ENCODE data around the gene SLC25A14. TPM values are rescaled to one million over a fixed set of nuclear protein-coding genes. Genes with fewer than 3 reads are reported as not detected.
"Not testable (repeated sequence)": the region's sequence is repeated elsewhere in the genome, so short reads cannot be mapped to it uniquely, and the experiment has no call there.

SLC25A14 gene
- total and polyA plus RNA-seq, 9 donors: 6.8 to 16.3 (median 12.1) TPM

DNA sequence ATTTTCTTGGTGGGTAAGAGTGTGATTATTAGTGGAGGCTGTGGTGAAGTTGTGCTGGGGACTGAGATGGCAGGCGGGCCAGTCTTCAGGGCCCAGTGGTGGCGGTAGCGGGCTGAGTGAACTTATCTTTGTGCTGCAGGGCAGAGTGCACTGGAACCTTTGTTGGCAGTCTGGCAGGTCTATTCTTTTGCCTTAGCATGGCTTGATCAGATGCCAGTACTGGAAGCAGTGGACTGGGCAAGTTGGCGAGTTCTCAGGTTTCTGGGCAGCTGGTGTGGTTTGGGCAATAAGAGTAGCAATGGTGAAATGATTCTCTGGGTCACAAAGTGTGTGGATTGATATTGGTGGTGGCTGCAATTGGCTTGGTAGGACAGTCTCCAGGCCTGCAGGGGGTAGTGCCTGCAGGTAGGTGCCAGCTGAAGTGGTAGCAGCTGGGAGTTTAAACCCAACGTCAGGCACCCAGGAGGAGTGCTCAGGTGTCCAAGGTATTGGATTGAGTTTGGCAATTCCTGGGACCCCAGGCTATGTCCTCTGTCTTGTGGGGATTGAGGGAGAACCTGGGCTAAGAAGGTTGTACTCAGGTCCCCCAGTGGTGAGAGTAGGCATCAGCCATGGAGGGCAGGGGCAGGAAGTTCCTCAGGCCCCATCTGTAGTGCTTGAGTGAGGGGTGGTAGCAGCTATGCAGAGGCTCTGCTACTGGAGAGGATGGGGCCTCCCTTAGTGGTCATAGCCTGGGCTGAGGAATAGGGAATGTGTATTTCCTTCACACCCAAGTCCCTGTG is 34.9 kb upstream of the SLC25A14 start:
- TF ChIP-seq EP300 (IDR thresholded peaks at IDR 0.05) (no peak), POLR2A (IDR thresholded peaks at IDR 0.05) (no peak)
- TF ChIP-seq, protein P1, sequence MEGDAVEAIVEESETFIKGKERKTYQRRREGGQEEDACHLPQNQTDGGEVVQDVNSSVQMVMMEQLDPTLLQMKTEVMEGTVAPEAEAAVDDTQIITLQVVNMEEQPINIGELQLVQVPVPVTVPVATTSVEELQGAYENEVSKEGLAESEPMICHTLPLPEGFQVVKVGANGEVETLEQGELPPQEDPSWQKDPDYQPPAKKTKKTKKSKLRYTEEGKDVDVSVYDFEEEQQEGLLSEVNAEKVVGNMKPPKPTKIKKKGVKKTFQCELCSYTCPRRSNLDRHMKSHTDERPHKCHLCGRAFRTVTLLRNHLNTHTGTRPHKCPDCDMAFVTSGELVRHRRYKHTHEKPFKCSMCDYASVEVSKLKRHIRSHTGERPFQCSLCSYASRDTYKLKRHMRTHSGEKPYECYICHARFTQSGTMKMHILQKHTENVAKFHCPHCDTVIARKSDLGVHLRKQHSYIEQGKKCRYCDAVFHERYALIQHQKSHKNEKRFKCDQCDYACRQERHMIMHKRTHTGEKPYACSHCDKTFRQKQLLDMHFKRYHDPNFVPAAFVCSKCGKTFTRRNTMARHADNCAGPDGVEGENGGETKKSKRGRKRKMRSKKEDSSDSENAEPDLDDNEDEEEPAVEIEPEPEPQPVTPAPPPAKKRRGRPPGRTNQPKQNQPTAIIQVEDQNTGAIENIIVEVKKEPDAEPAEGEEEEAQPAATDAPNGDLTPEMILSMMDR (IDR thresholded peaks at IDR 0.05): no peak
- Histone ChIP-seq H3K27me3 (no peaks in the 10 kb centered on the region), H3K27ac (no peak overlapping the region), H3K4me3 (no peak overlapping the region), H3K9me3 (no peaks in the 10 kb centered on the region), H3K4me1 (ENCODE audit: insufficient read depth) (no peaks in the 10 kb centered on the region), H3K36me3 (no peaks in the 10 kb centered on the region)
- intact Hi-C loops (cut with DNase I): no loop called here
- DNase-seq: no peak
- WGBS, 3 donors: 72 to 86% (median 82%) methylated on average over 5 of the region's 5 CpGs

DNA sequence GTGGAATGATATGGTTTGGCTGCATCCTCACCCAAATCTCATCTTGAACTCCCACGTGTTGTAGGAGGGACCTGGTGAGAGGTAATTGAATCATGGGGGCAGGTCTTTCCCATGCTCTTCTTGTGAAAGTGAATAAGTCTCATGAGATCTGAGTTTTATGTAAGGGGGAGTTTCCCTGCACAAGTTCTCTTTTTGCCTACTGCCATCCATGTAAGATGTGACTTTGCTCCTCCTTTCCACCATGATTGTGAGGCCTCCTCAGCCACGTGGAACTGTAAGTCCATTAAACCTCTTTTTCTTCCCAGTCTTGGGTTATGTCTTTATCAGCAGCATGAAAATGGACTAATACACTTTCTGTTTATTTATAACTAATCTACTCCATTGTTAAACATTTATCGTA is 19.8 kb upstream of the SLC25A14 start:
- intact Hi-C loops (cut with DNase I); H3K9me3 ChIP-seq; H3K27ac ChIP-seq; H3K4me3 ChIP-seq; H3K36me3 ChIP-seq; H3K27me3 ChIP-seq; H3K4me1 ChIP-seq (ENCODE audit: insufficient read depth); DNase-seq: not testable (repeated sequence)
- WGBS, 3 donors: 45 to 53% (median 49%) methylated on average over 3 of the region's 3 CpGs

DNA sequence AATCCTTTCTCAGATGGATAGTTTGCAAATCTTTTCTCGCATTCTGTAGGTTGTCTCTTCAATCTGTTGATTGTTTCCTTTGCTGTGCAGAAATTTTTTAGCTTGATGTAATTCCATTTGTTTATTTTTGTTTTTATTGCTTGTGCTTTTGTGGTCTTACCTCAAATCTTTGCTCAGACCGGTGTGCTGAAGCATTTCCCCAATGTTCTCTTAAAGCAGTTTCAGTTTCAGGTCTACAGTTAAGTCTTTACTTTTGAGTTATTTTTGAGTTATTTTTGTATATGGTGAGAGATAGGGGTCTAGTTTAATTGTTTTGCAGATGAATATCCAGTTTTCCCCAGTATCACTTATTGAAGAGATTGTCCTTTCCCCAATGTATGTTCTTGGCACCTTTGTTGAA is 18.2 kb upstream of the SLC25A14 start:
- TF ChIP-seq EP300 (IDR thresholded peaks at IDR 0.05) (no peak), POLR2A (IDR thresholded peaks at IDR 0.05) (no peak)
- TF ChIP-seq, protein P1 (IDR thresholded peaks at IDR 0.05): no peak
- Histone ChIP-seq H3K9me3 (no peaks in the 10 kb centered on the region), H3K27ac (no peak overlapping the region), H3K4me3 (no peak overlapping the region), H3K36me3 (no peaks in the 10 kb centered on the region), H3K27me3 (no peaks in the 10 kb centered on the region), H3K4me1 (ENCODE audit: insufficient read depth) (no peaks in the 10 kb centered on the region)
- intact Hi-C loops (cut with DNase I): no loop called here
- 77 to 84% (median 82%) methylated on average over 2 of the region's 2 CpGs for WGBS, 3 donors
- no peak for DNase-seq

DNA sequence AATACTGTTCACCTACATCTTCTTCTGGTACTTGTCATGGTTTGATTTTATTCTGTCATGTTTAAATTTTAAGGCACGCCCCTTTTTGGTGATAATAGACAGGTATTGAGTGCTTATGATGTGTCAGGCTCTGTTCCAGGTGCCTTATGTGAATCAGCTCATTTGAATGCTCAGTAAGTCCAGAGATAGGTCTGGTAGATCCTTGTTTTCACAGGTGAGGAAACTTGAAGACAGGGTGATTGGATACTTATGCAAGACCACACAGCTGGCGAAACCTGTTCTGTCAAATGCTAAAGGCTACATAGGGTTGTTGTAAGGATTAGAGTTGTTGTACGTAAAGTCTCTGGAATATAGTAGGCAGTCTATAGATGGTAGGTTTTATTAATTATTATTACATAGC is 9.6 kb upstream of the SLC25A14 start:
- no peak overlapping the region for H3K27ac ChIP-seq
- no peaks in the 10 kb centered on the region for H3K27me3 ChIP-seq
- no peaks in the 10 kb centered on the region for H3K4me1 ChIP-seq (ENCODE audit: insufficient read depth)
- H3K36me3 ChIP-seq: no peaks in the 10 kb centered on the region
- TF ChIP-seq POLR2A (IDR thresholded peaks at IDR 0.05): no peak
- H3K4me3 ChIP-seq: no peak overlapping the region
- WGBS, 3 donors: 60 to 79% (median 77%) methylated on average over 3 of the region's 3 CpGs
- DNase-seq: no peak
- intact Hi-C loops (cut with DNase I): no loop called here
- H3K9me3 ChIP-seq: no peaks in the 10 kb centered on the region

DNA sequence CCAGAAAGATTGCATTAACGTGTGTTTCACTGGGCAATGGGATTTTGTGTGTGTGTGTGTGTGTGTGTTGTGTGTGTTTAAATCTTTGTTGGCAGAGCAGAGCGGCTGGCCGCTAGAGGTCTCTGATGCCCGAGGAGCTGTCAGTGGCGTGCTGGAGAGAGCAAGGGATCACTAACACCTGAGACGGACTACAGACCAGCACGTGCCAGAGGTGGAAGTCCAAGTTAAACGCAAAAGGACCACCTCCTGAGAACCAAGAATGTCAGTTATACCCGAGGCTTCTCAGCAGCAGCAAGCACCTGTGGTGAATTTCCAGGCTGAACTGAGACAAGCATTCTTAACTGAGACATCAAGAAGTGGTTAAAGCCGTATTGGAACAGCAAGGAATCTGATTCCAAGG is 9.0 kb upstream of the SLC25A14 start:
- no peak for TF ChIP-seq EP300 (IDR thresholded peaks at IDR 0.05)
- no peak for TF ChIP-seq POLR2A (IDR thresholded peaks at IDR 0.05)
- TF ChIP-seq, protein P1 (IDR thresholded peaks at IDR 0.05): no peak
- Histone ChIP-seq H3K4me3 (no peak overlapping the region), H3K36me3 (no peaks in the 10 kb centered on the region), H3K27ac (no peak overlapping the region), H3K27me3 (no peaks in the 10 kb centered on the region), H3K4me1 (ENCODE audit: insufficient read depth) (no peaks in the 10 kb centered on the region), H3K9me3 (no peaks in the 10 kb centered on the region)
- intact Hi-C loops (cut with DNase I): no loop called here
- 4 to 7% (median 5%) methylated on average over 10 of the region's 10 CpGs for WGBS, 3 donors
- DNase-seq: peak in 4 of 5 donors; percentile 15 to 48 (median 26)

Data from ovary (tissue), 9 donors.